Thyroid gland (tissue), 4 donors: ENCODE data around the gene CSTPP1.
"Not testable (repeated sequence)": the region's sequence is repeated elsewhere in the genome, so short reads cannot be mapped to it uniquely, and the experiment has no call there.

Source experiments
- CTCF ChIP-seq, 6 experiments: fragments of 200-600 bp in 3 of 6; fragments of 450-650 bp in 3 of 6; sonication (generic) in 3 of 6; IDR thresholded peaks; one replicate each; pipeline ENCODE4 v1.5.1; 2016 to 2019; ENCODE audit warnings: antibody characterized with exemption in 6 of 6, mild to moderate bottlenecking in 2 of 6, inconsistent platforms in 1 of 6, moderate library complexity in 1 of 6
- POLR2A ChIP-seq, 2 donors: fragments of 450-650 bp; IDR thresholded peaks; one replicate each; pipeline ENCODE4 v1.6.1; 2017; ENCODE audit warnings: antibody characterized with exemption in 2 of 2, mild to moderate bottlenecking in 2 of 2, moderate library complexity in 1 of 2

GRCh38 chr11:47198161-47198560, 261.6 kb downstream of the CSTPP1 start:
- not testable (repeated sequence) for TF ChIP-seq CTCF, POLR2A (IDR thresholded peaks at IDR 0.05)
